HG03139 (cell line): ENCODE results near the gene VSIG8.

Source experiments
- ATAC-seq: cut with Tn5 transposase; IDR thresholded peaks from one replicate; pipeline ENCODE4 v1.9.1; 2021; ENCODE audit not compliant: unreplicated experiment

VSIG8 gene

GRCh38 chr1:159859767-159860322 is 2.6 kb downstream of the VSIG8 start:
- no peak for ATAC-seq

DNA sequence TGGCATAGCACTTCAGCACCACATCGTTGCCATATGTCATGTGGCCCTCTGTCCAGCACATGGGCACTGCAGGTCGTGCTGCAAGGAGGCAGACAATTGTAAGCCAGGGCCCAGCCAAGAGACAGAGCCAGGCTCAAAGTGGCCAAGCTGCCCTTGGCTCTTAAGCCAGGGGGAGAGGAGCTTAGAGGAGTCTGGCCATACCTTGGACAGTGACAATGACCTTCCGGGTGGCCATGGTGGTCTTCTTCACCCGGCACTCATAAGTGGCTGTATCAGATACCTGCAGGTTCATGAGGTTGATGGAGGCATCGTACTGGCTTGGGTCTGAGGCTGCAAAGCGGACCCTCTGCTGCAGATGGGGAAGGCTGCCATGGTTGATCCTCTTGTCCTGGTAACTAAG is 4.6 kb downstream of the VSIG8 start:
- ATAC-seq, result no peak

DNA sequence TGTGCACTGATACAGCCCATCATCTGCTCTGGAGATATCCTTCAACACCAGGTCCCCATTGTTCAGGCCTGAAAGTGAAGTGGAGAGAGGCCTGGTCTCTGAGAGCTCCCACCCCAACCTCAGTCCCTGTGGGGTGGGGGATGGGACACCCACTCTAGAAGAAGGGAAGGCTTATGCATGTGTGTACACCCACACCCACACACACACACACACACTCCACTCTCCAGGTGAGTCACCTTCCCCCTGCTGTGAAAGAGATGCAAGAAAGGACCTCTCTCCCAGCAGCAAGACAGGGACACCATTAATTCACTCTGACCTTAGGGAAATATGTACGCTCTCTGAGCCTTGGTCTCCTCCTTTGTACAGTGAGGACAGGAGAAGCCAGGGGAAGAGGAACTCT is 5.9 kb downstream of the VSIG8 start:
- no peak for ATAC-seq

DNA sequence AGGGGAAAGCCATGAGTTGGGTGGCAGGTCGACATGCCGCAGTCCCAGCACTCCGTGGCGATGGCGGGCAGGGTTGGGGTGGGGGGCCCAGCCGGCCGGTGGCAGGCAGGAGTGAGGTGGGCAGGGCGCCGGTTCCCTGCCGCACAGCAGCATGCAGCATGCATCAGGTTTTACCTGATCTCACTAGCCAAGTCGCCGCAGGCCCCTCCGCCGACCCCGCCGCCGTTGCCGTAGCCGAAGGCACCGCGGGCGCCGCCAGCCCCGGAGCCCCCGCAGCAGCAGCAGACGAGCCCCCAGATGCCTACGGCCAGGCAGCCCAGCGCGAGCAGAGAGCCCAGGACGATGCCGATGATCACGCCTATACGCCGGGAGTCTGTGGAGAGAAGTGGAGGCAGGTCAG is 6.7 kb downstream of the VSIG8 start:
- ATAC-seq, result no peak

DNA sequence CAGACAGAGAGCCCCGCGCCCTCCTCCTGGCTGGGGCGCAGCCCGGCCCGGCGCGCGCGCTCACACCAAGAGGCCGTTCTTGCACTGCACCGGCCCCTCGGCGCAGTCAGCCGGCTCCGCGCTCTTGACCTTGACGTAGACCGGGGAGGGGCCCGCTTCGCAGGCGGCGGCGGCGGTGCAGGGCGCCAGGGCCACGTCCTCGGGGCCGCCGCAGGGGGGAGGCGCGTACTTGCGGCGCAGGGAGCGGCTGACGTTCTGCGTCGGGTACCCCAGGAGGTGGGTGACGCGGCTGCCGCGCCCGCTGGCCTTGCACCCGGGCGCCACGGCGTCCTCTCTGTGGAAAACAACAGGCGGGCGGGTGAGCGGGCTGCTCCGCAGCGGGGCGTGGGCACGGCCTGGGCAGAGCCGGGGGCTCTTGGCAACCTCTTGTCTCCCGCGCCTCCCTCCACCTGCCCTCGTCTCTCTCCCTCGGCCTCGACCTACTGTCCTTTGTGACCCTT is 7.7 kb downstream of the VSIG8 start:
- ATAC-seq, result peak; percentile 76

GRCh38 chr1:159854116-159854692 is 8.3 kb downstream of the VSIG8 start:
- no peak for ATAC-seq

DNA sequence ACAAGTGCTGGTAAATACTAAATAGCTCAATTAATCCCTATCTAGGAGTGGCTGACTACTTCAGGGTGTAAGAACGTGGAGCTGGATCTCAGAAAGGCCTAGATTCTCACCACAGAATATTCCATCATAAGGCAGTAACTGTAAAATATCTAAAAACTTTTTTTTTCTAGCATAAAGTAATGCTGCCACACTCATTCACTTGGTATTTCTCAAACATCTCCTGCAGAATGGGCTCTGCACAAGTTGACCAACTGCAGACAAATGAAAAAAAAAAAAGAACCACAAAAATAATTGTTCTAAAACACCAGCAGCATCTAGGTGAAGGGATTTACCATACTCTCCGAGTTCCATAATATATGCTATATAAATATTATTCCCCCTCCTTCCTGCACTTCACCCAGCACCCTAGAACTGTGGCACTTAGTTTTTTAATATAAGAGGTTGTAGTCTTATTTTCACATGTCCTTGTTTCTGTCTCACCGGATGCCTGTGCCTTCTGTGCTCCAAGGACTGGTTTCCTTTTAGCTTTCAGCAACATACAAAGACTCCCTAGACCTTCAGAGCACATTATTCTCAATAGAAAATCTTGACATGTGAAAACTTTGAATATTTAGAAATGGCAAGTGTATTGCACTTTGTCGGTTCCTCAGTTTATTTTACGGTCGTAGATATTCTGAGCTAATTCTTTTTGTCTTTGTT is 8.9 kb downstream of the VSIG8 start:
- ATAC-seq, result no peak

DNA sequence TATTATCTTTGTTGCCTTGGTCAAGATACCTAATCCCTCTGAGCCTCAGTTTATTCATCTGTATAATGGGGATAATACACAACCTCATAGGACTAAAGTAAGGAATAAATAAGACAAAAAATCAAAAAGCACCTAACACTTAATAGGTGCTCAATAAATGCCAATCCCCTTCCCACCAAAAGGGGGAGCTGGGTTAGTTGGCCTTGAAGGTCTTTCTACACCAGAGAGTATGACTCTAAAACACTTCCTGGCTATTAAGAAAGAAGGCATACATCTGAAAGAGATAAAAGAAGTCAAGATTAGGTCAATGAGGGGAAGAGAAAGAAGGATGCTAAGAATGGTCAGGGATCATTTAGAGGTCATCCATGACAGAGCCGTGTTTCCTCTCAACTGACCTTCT is 11.1 kb downstream of the VSIG8 start:
- no peak for ATAC-seq

GRCh38 chr1:159849626-159850366 is 12.7 kb downstream of the VSIG8 start:
- no peak for ATAC-seq

DNA sequence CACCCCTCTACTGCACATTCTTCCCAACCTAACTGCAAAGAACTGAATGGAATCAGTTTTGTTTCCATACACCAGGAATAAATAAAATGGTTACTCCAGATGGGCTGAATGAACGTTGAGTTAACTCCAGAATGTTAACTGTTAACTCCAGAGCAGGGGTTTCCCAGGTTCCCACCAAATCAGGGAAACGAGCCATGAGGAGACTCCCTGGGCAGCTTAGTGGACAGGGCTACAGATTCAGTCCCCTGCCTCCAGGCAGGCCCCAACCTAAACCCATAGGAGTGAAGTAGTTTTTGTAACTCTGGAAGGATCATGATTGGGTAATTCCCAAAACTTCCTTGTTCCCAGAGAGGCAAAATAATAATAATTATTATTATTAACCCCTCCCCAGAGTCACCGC is 14.1 kb downstream of the VSIG8 start:
- no peak for ATAC-seq

DNA sequence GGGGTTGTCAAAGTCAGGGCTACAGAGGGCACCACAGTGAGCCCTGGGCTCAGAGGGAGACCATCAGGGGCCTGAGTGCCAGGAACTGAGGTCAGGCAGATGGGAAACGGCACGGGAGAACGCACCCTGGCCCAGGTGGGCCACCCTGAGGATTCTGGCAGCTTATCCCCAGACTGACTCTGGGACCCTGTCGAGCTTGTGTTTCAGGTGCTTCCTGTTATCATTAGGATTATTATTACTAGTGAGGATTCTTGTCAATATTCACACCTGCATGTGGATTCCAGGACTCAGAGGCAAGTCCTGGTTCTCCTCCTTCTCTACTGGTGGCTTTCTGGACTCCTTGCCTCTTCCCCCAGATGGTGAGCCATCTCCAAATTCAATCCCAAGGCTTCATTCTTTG is 15.2 kb downstream of the VSIG8 start:
- no peak for ATAC-seq

DNA sequence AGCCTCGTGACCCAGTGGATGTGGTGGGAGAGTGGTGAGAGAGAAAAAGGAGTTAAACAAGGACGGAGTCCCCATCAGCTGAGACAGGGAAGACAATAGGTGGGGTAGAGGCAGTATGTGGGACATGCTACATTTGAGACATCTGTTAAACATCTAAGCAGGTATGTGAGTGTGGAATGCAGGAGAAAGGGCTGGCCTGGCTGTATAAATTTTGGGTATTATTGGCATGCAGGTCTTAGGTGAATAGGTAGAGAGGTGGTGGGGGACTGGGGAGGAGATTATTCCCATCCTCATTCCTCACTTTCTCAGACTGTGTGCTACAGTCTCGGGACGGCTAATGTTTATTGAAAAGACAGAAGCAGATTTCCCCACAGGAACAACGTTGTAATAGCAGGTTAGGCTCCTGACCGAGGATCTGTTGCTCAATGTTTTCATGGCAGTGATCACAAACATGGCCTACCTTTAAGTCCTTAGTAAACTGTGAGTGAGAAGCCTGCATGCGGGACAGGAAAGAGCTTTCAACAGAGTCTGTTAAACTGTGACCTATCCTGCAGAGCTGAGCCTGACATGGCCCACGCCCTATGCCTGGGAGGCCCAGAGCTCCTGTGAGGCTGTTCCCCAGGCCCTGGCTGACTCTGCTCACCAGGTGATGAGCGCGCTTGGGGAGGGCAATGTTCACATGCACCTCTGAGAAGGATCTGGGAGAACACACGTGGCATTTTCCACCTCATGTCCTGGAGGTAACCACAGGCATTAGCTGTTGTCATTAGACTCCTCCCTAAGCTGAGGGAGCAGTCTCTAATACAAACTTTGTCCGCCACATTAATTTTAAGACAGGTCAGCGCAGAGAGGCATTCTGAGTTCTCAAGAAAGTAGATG is 16.5 kb downstream of the VSIG8 start:
- ATAC-seq, result no peak

GRCh38 chr1:159843459-159843858 is 19.0 kb downstream of the VSIG8 start:
- ATAC-seq, result no peak

- no peak for ATAC-seq
These were observed 20.7 kb downstream of the VSIG8 start for GRCh38 chr1:159841749-159842148.

GRCh38 chr1:159839116-159839849 is 23.2 kb downstream of the VSIG8 start:
- peak; percentile 52 for ATAC-seq

DNA sequence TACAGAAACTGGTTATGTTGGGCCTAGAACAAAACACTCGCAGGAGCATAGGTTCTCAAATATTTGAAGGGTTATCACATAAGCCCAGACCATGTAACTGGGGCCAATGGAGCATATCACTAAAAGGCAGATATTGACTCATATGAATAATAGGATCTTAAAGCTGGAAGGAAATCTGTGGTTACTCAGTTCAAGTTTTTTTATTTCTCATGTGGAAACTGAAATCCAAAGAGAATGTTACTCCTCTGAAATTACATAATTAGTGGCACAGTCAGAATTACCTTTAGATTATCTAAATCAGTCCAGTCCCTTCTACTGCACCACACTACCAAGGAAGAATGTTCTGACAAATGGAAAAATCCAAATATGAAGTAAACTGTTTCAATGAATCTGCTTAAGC is 23.7 kb downstream of the VSIG8 start:
- peak; percentile 47 for ATAC-seq

- no peak for ATAC-seq
These were observed 26.5 kb downstream of the VSIG8 start for GRCh38 chr1:159835862-159836525.

DNA sequence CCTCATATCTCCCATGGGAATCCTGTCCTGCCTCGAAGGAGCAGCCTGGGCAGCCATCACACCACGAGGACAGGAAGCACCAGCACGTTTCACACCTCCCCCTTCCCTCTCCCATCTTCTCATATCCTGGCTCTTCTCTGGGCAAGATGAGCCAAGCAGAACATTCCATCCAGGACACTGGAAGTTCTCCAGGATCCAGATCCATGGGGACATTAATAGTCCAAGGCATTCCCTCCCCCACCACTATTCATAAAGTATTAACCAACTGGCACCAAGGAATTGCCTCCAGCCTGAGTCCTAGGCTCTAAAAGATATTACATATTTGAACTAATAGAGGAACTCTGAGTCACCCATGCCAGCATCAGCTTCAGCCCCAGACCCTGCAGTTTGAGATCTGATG is 27.1 kb downstream of the VSIG8 start:
- ATAC-seq, result no peak

- no peak for ATAC-seq
These were observed 30.1 kb downstream of the VSIG8 start for GRCh38 chr1:159832309-159832708.
